SK-N-MC (cell line): ENCODE data around the gene STK33.

Experiments used
- EZH2 ChIP-seq: fragments of 200-600 bp; sonication (generic); IDR thresholded peaks from one replicate; pipeline ENCODE4 v1.6.1; 2017; ENCODE audit warnings: antibody characterized with exemption
- POLR2AphosphoS5 ChIP-seq: IDR thresholded peaks from 2 replicates; pipeline ENCODE4 v1.6.1; 2012; ENCODE audit warnings: mild to moderate bottlenecking, low read depth, low read length, borderline replicate concordance

DNA sequence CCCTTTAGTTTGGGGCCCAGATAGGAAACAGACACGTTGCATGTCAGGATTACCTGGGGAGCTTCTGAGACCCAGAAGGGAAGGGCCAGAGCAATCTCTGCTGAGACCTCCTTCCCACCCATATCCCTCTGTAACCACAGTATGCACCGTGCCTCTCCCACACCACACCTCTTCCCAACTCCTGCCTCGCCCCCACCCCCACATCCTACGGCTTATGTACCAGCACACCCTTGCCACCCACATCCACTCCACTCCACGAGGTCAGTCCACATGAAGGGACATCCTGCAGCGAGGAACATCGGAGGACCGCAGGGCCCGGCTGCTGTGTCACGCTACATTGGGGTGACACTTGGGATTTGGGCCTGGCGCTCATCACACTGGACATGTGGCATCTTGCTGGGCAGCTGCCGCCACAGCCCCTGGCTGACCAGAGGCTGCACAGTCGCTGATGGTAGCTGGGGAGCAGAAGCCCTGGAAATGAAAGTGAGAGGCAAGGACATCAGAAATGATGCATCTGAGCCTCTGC, 212.1 kb downstream of the STK33 start:
- TF ChIP-seq EZH2 (no peak), POLR2AphosphoS5 (no peak)
